BLaER1 treated with 17β-estradiol and CSF1 and Interleukin-3, amounts not matched to agents 10 nM and 100 nM (cell line): Measurements from ENCODE around the gene ZNF841.
A peak's percentile ranks its signal among the peaks of the same experiment; 100 is the strongest.

Experiments
- H3K27ac ChIP-seq, 11 experiments: shearing (Covaris generic); formaldehyde crosslinking; 2 replicates each; pipeline ENCODE4 v1.8.1; 2022
- H3K27me3 ChIP-seq, 11 experiments: shearing (Covaris generic); formaldehyde crosslinking; 2 replicates each; pipeline ENCODE4 v1.8.1; 2022
- H3K36me3 ChIP-seq, 11 experiments: shearing (Covaris generic); formaldehyde crosslinking; 2 replicates each; pipeline ENCODE4 v1.8.1; 2022
- H3K4me1 ChIP-seq, 10 experiments: shearing (Covaris generic); formaldehyde crosslinking; 2 replicates each; pipeline ENCODE4 v1.8.1; 2022
- H3K4me2 ChIP-seq, 11 experiments: shearing (Covaris generic); formaldehyde crosslinking; 2 replicates each; pipeline ENCODE4 v1.8.1; 2022
- H3K4me3 ChIP-seq, 10 experiments: shearing (Covaris generic); formaldehyde crosslinking; 2 replicates each; pipeline ENCODE4 v1.8.1; 2022
- H3K9ac ChIP-seq, 11 experiments: shearing (Covaris generic); formaldehyde crosslinking; 2 replicates each; pipeline ENCODE4 v1.8.1; 2022
- H3K9me3 ChIP-seq, 11 experiments: shearing (Covaris generic); formaldehyde crosslinking; replicated peaks in 1 of 11; 2 replicates each; pipeline ENCODE4 v1.8.1; 2022
- H4K20me1 ChIP-seq, 11 experiments: shearing (Covaris generic); formaldehyde crosslinking; 2 replicates each; pipeline ENCODE4 v1.8.1; 2022
- Cebpa-rat ChIP-seq, 11 experiments: shearing (Covaris generic); IDR thresholded peaks; 2 replicates each; pipeline ENCODE4 v1.8.1; 2022

The ZNF841 gene

GRCh38 chr19:52095172-52096014 lies at the start of gene ZNF841:
Gene ZNF841 (minus strand): TSS chr19:52095765. CDS start chr19:52084801, 10,964 bp downstream.
- Histone ChIP-seq H3K9ac (peak within 1 kb of the TSS; percentile 79 to 90 (median 87)), H3K27ac (peak within 1 kb of the TSS; percentile 56 to 92 (median 84); a peak in 21 of 22 replicates), H3K9me3 (peaks cover 97 to 100% (median 100%) of the 10 kb centered on the region in 11 experiments), H3K36me3 (peaks cover 32 to 53% (median 37%) of the 10 kb centered on the region in 11 experiments), H3K27me3 (no peaks in the 10 kb centered on the region), H3K4me1 (peaks cover 0 to 12% (median 0%) of the 10 kb centered on the region in 10 experiments; a peak in 3 of 20 replicates), H4K20me1 (no peaks in the 10 kb centered on the region; a peak in 1 of 22 replicates), H3K4me3 (peak within 1 kb of the TSS; percentile 68 to 84 (median 78)), H3K4me2 (peak within 1 kb of the TSS; percentile 59 to 84 (median 74))
- no peak for TF ChIP-seq Cebpa-rat (IDR thresholded peaks at IDR 0.05)

DNA sequence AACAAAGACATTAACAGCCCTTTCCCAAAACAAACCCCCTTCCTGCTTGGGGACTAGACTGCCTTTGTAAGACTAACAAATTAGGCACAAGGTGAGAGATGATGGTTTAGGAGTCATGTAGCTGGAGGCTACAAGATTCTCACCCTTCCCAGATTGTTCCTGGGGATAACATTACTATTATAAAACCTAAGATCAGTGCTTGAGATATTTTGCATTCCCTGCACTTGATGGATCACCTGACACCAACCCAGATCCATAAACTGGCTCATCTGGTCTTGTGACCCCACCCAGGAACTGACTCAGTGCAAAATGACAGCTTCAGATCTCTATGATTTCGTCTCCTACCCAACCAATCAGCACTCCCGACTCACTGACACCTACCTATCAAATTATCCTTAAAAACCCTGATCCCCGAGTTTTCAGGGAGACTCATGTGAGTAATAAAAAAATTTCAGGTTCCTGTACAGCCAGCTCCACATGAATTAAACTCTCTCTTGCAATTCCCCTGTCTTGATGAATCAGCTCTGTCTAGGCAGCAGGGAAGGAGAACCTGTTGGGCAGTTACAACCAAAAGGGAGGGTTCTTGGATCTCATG lies 46.5 kb upstream of the ZNF841 start:
- TF ChIP-seq Cebpa-rat (IDR thresholded peaks at IDR 0.05), result no peak
- Histone ChIP-seq H3K4me3 (no peak overlapping the region), H4K20me1 (no peaks in the 10 kb centered on the region), H3K27ac (no peak overlapping the region), H3K9me3 (peaks cover 43 to 77% (median 56%) of the 10 kb centered on the region in 11 experiments), H3K36me3 (peaks cover 6 to 38% (median 23%) of the 10 kb centered on the region in 11 experiments; a peak in 15 of 22 replicates), H3K4me2 (no peak overlapping the region), H3K27me3 (no peaks in the 10 kb centered on the region), H3K4me1 (peaks cover 12 to 22% (median 18%) of the 10 kb centered on the region in 10 experiments), H3K9ac (no peak overlapping the region)

DNA sequence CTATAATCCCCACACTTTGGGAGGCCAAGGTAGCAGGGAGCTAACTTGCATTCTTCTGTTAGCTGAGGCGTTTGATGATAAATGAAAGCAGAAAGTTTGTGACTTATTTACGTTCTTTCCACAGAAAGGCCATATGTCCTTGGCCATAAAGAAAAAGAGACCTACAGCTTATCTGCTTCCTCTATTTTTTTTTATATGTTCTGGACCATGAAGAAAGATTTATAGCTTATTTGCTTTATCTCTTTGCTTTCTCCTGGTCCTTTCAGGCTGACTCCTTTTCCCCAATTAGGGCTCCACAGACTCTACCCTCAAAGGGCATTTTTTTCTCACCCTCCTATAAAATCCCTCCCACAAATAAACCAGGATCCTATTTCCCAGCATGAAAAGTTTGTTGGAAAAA lies 45.6 kb upstream of the ZNF841 start:
- H3K9ac ChIP-seq, result no peak overlapping the region
- no peaks in the 10 kb centered on the region for H3K27me3 ChIP-seq
- H3K4me2 ChIP-seq, result no peak overlapping the region
- H3K36me3 ChIP-seq, result peaks cover 10 to 38% (median 20%) of the 10 kb centered on the region in 11 experiments
- peaks cover 41 to 77% (median 56%) of the 10 kb centered on the region in 11 experiments for H3K9me3 ChIP-seq
- no peak overlapping the region for H3K27ac ChIP-seq
- H3K4me1 ChIP-seq, result peaks cover 12 to 22% (median 18%) of the 10 kb centered on the region in 10 experiments
- H4K20me1 ChIP-seq, result no peaks in the 10 kb centered on the region
- no peak for TF ChIP-seq Cebpa-rat (IDR thresholded peaks at IDR 0.05)
- no peak overlapping the region for H3K4me3 ChIP-seq

- Histone ChIP-seq H3K9me3 (peaks cover 41 to 77% (median 56%) of the 10 kb centered on the region in 11 experiments), H3K4me2 (peak overlapping the region; percentile 24 to 79 (median 55)), H4K20me1 (no peaks in the 10 kb centered on the region), H3K36me3 (peaks cover 16 to 44% (median 29%) of the 10 kb centered on the region in 11 experiments), H3K4me1 (peaks cover 12 to 22% (median 18%) of the 10 kb centered on the region in 10 experiments), H3K27ac (peak overlapping the region in 9 of 11 experiments; percentile 91 to 95 (median 94); a peak in 14 of 22 replicates), H3K9ac (peak overlapping the region in 10 of 11 experiments; percentile 90 to 96 (median 94); a peak in 19 of 22 replicates), H3K27me3 (no peaks in the 10 kb centered on the region), H3K4me3 (peak overlapping the region; percentile 83 to 99 (median 92))
- TF ChIP-seq Cebpa-rat (IDR thresholded peaks at IDR 0.05), result no peak
Measured at GRCh38 chr19:52140032-52140710, 44.6 kb upstream of the ZNF841 start.

- Histone ChIP-seq H3K9me3 (peaks cover 44 to 77% (median 57%) of the 10 kb centered on the region in 11 experiments), H3K9ac (peak within 1 kb of the TSS; percentile 90 to 96 (median 94)), H3K27ac (peak within 1 kb of the TSS; percentile 91 to 96 (median 94)), H3K4me3 (peak within 1 kb of the TSS; percentile 83 to 99 (median 92)), H3K36me3 (peaks cover 23 to 51% (median 36%) of the 10 kb centered on the region in 11 experiments), H3K4me1 (peaks cover 12 to 22% (median 18%) of the 10 kb centered on the region in 10 experiments), H3K4me2 (peak within 1 kb of the TSS; percentile 86 to 99 (median 94)), H3K27me3 (no peaks in the 10 kb centered on the region), H4K20me1 (no peaks in the 10 kb centered on the region)
- no peak for TF ChIP-seq Cebpa-rat (IDR thresholded peaks at IDR 0.05)
Measured at GRCh38 chr19:52139252-52140031, 43.9 kb upstream of the ZNF841 start, which contains the start of gene ZNF616. Gene ZNF616 (minus strand): TSS chr19:52139938. CDS start chr19:52130512, 9,426 bp downstream.

DNA sequence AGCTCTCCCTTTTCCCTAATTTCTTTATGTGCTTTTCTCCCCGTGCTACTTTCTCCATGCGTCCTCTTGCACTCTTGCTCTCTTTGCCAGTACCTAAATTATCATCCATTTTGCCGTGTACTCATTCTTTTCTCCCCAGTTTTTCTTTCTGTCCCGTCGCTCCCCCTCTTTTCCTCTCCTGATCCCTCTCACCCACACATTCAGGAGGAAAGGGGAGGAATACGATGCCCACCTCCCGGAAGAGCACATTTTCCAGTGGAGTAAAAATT lies 43.4 kb upstream of the ZNF841 start:
- Histone ChIP-seq H4K20me1 (no peaks in the 10 kb centered on the region), H3K36me3 (peaks cover 29 to 52% (median 37%) of the 10 kb centered on the region in 11 experiments), H3K9ac (peak overlapping the region; percentile 90 to 96 (median 94)), H3K4me2 (peak overlapping the region; percentile 86 to 99 (median 94)), H3K4me3 (peak overlapping the region; percentile 83 to 99 (median 92)), H3K4me1 (peaks cover 12 to 22% (median 18%) of the 10 kb centered on the region in 10 experiments), H3K9me3 (peaks cover 44 to 77% (median 57%) of the 10 kb centered on the region in 11 experiments), H3K27me3 (no peaks in the 10 kb centered on the region), H3K27ac (peak overlapping the region; percentile 91 to 96 (median 94))
- no peak for TF ChIP-seq Cebpa-rat (IDR thresholded peaks at IDR 0.05)

GRCh38 chr19:52138278-52138982 lies 42.9 kb upstream of the ZNF841 start:
- H3K9ac ChIP-seq, result peak overlapping the region; percentile 90 to 96 (median 94)
- no peaks in the 10 kb centered on the region for H3K27me3 ChIP-seq
- H3K27ac ChIP-seq, result peak overlapping the region; percentile 91 to 96 (median 94)
- peak overlapping the region; percentile 83 to 99 (median 92) for H3K4me3 ChIP-seq
- H3K4me1 ChIP-seq, result peaks cover 12 to 22% (median 18%) of the 10 kb centered on the region in 10 experiments
- TF ChIP-seq Cebpa-rat (IDR thresholded peaks at IDR 0.05), result no peak
- H3K9me3 ChIP-seq, result peaks cover 45 to 77% (median 57%) of the 10 kb centered on the region in 11 experiments
- no peaks in the 10 kb centered on the region for H4K20me1 ChIP-seq
- peak overlapping the region; percentile 86 to 99 (median 94) for H3K4me2 ChIP-seq
- H3K36me3 ChIP-seq, result peaks cover 34 to 52% (median 40%) of the 10 kb centered on the region in 11 experiments
